Measurements from ENCODE around the gene CLEC3A.
"Not testable (repeated sequence)": the region's sequence is repeated elsewhere in the genome, so short reads cannot be mapped to it uniquely, and the experiment has no call there.

The CLEC3A gene

DNA sequence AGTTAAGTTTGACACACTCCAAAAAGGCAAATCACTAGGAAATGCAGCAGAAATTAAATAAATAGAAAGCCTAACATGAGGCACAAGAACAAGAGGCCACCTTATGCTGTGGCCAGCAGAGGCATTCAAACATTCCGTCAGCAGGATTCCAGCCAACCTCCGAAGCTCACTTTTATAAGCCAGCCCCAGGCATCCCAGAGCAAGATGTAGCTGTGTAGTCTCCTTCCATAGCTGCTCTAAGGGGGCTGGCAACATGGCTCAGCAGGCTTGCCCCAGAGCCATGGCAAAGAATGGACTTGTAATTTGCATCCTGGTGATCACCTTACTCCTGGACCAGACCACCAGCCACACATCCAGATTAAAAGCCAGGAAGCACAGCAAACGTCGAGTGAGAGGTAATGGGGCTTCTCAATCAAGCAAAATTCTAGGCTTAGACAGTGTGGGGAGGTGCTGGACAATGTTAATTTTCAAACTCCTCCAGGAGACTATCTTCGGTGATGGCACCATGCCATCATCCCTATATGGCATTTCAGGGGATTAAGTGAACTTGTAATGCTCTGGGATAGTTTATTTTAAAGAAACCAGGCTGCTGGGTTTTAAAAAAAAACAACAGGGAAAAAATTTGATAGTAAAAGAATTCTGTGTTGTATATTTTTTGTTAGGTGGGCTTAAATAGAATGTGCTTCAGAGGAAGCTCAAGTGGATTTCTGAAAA lies at the start of gene CLEC3A:
Gene CLEC3A (plus strand): TSS at position 202 of the 714 bp plus-strand sequence. CDS start 79 bp downstream, at position 281.
- DNase-seq (ENCODE audit: low spot score): no peak

GRCh38 chr16:77974883-77975282 lies 47.5 kb upstream of the CLEC3A start:
- no peak for DNase-seq (ENCODE audit: low spot score)

GRCh38 chr16:77975942-77976341 lies 46.4 kb upstream of the CLEC3A start:
- no peak for DNase-seq (ENCODE audit: low spot score)

DNA sequence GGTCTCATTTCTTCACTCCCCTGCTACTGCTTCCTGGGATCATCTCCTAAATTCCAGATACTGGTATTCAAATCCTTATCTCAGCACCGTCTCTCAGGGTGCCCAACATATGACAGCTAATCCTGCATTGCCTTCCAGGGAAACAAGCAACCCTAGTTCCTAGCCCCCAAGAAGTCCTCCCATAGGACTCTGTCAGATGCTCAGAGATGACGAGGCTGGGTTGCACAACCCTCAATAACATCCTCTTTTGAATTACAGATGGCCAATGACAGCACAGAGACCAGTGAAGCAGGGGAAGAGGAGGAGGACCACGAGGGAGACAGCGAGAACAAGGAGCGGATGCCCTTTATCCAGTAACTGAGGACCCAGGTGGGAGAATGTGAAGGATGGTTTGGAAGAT lies 45.0 kb upstream of the CLEC3A start:
- no peak for DNase-seq (ENCODE audit: low spot score)

- no peak for DNase-seq (ENCODE audit: low spot score)
Measured at GRCh38 chr16:77985111-77985510, 37.2 kb upstream of the CLEC3A start.

DNA sequence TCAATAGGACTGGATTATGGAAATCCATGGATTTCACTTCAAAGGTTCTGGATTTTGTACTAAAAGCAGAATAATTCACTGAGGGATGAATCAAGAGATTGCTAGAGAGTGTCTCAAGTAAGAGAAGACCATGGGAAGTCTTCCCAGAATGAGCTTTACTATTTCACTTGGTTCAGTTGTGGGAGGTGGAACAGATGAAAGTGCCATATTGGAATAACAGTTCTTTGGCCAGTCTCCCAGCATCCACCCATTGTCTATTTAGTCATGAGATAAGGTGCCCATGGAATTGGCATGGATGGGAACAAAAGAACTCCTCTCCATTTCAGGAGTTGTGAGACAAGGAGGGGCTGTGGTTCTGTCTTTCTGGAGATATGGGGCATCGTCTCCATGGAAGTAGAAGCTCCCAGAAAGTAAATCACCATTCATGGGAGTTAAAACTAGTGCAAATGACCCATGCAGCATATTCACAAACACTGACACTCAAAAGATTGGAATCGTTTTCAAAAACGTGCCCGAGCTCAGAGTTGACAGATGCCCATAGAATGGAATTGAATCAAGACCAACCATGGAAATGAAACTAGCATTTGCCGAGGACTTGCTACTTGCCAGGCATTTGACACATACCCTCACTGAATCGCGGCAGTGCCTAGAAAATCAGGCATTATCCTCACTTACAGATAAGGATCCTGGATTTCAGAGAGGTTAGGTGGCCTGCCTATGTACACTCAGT lies 36.2 kb upstream of the CLEC3A start:
- no peak for DNase-seq (ENCODE audit: low spot score)

DNA sequence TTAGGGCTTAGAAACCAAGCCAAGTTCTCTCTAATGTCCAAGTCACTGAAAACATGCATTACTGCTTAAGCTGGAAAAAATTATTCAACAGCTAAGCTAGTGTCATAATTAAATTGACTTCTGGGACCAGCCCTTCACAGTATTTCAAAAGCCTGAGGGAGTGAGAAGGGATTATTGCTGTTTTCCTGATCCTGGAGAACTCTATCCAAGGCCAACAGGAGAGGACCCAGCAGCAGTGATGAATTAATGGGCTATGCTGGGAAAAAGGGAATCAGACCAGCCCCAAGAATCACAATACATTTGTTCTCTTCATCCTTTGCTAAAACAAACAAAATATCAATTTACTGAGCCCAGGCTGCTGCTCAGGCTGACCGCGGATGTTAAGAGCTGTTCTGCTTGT lies 34.5 kb upstream of the CLEC3A start:
- DNase-seq (ENCODE audit: low spot score): no peak

DNA sequence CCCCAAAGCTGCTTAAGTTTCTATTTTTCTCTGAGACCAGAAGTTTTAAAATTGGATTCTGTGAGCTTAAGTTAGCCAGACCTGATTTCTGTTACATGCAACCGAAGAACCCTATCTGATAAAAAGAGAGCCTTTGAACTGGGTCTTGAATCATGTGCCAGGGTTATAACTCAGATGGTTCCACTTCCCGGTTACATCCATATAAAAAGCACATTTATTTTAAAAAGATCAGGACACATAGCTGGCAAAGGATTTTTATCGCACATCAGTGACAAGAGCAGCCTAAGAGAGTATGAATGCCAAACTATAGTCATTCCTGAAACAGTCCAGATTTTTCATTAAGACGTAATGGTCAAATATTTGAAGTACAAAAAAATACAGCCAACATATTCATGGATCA lies 32.5 kb upstream of the CLEC3A start:
- DNase-seq (ENCODE audit: low spot score): no peak

- no peak for DNase-seq (ENCODE audit: low spot score)
Measured at GRCh38 chr16:77991701-77992100, 30.6 kb upstream of the CLEC3A start.

DNA sequence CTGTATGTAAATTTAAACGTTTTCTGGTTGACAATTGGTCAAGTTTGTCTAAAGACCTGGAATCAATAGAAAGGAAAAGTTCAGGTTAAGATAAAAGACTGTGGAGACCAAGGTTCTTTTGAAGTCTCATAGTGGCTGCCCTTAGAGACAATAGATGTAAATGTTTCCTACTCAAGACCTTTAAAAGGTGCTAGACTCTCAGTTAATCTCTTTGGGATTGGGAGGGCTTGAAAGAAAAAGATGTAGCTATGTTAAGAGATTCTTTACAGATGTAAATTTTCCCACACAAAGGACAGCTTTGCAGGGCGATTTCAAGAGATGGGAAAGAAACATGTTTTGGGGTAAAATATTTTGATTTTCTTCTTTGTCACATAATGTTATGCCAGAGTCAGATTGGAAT lies 30.0 kb upstream of the CLEC3A start:
- DNase-seq (ENCODE audit: low spot score): not testable (repeated sequence)

DNA sequence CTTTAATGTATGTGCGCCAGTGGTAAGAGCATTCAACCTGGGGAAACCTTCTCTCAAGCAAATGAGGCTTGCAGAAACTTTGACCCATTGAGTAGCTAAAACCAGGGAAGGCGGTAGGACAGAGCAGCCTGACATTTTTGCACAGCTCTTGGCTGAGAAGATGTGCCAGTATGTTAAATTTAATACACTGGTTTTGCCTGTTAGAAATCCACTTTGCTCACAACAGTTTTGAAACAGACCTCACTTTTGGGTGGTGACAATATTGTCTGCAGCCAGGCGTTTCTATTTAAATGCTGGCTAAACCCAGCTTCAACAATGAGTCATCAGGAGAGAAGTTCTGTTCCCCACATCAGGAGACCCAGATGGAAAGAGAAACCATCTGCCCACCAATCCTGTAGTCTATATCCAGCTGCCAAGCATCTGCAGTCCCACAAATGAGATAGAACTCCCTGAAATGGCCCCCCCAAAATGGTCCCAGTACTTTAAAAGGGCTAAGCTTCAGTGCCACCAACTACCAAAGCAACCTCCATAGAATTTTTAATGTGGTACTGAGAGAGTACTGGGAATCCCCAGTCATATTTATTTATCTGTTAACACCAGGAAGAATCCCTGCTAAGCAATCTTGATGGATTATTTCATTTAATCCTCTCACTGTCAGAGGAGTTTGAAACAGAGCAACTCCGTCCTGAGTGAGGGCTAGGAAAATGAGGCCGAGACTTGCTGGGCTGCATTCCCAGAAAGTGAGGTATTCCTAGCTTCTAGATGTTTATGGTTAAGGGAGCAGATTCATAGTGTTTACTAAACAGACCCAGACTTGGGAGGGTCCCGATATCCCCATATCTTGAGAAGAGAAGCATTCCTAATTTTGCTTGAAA lies 29.0 kb upstream of the CLEC3A start:
- DNase-seq (ENCODE audit: low spot score): no peak

- DNase-seq (ENCODE audit: low spot score): no peak
Measured at GRCh38 chr16:77995843-77996455, 26.4 kb upstream of the CLEC3A start.

- DNase-seq (ENCODE audit: low spot score): no peak
Measured at GRCh38 chr16:77998350-77999023, 23.9 kb upstream of the CLEC3A start.

DNA sequence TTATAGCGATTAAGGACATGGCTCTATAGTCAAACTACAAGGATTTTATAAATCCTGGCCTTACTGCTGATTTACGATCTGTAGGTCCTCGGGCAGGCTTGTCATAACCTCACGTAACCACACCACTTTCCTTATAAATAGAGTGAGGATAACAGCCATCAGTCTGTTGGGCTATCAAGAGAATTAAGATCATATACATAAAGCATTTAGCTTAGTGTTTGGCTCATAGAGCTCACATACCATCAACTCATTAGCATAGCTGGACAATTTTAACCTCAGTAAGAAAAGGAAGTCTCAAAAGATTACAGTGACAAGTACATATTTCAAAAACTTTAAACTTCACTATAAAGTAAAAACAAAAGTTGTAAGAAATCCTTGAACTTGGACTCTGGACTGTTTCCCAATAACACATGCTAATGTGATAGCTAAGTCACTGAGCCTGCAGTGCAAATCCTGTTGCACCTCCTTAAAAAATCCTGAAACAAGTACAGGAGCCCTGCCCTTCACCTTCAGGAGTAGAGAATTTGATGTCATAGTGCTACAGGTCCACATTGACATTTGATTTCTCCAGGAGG lies 20.8 kb upstream of the CLEC3A start:
- DNase-seq (ENCODE audit: low spot score): no peak

DNA sequence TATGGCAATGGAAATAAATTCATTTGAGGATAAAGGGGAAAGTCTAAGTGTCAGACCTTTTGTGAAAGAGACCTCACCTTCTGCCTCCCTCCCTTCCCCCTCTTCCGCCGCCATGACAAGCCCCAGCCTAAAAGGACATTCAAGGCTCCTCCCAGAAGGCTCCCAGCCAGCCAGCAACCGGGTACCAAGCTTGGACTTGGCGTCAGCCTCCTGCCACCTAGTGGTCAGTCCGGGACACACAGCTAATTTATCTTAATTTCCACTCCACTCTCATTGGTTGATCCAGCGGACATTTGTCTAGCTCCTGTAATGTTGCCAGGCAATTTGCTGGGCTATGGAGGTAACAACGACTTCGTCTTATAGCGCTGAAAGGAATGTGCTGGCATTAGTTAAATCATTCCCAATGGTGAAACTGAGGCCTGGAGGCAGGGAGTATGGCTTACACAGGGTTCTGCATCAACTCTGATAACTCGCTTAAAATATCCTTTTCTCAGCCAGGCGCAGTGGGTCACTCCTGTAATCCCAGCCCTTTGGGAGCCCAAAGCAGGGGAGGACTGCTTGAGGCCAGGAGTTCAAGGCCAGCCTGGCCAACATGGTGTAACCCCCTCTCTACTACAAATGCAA lies 19.3 kb upstream of the CLEC3A start:
- DNase-seq (ENCODE audit: low spot score): peak; percentile 73

DNA sequence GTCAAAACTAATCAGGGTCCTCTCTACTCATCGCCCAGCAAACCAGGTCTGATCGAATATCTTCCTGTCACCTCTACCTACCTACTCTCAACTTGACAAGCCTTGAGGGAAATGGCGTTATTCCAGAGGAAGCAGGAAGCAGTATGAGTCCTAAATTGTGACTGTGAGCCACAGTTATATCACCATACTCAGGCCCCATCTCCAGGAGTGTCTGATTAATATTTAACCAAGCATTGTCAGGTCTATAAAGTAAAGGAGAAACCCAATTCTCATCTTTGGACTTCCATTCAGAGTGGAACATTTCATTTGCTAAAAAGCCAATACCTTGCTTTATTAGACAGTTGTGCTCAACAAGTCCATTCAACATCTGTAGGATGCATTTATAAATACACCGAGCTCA lies 17.8 kb upstream of the CLEC3A start:
- DNase-seq (ENCODE audit: low spot score): no peak

DNA sequence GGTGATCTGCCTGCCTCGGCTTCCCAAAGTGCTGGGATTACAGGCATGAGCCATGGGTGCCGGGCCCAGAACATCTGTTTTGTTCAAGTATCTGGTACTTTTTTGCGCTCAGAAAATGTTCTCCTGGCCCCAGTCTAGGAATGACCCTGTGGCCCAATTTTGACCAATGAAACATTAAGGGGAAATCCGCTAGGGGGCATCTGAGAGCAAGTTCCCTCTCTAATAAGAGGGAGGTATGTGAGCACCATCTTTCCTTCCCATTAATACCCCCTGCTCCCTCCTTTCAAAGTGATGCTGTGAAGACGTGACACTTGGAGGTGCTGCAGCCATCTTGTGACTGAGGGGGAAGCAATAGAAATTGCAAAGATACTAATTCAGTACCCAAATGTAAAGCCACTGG lies 16.5 kb upstream of the CLEC3A start:
- DNase-seq (ENCODE audit: low spot score): no peak

DNA sequence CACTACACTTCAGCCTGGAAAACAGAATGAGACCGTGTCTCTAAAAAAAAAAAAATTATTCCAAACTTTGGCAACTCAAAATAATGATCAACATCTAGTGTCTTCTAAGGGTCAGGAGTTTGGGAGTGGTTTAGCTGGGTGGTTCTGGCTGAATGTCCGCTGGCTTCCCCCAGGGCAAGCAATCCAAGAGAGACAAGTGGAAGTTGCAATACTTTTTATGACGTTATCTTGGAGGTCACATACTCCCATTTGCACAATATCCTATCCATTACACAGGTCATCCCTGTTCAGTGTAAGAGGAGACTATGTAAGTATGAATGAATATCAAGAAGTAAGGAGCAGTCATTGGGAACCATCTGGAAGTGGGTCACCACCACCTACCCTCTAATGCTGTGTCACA lies 15.2 kb upstream of the CLEC3A start:
- DNase-seq (ENCODE audit: low spot score): no peak

GRCh38 chr16:78024159-78024558 lies 1.8 kb downstream of the CLEC3A start:
- no peak for DNase-seq (ENCODE audit: low spot score)

GRCh38 chr16:78025631-78026030 lies 3.3 kb downstream of the CLEC3A start:
- no peak for DNase-seq (ENCODE audit: low spot score)

GRCh38 chr16:78028018-78028417 lies 5.7 kb downstream of the CLEC3A start:
- DNase-seq (ENCODE audit: low spot score): no peak

Data from putamen (tissue), 1 donor.